ENCODE results near the gene MLLT3.

Gene MLLT3

GRCh38 chr9:20292002-20292401 is 330.3 kb downstream of the MLLT3 start:
- no peak for DNase-seq (ENCODE audit: low read depth, low spot score)
- H3K27ac ChIP-seq: no peak overlapping the region

All from epithelial cell of prostate (primary cell).